SH-SY5Y (cell line): Measurements from ENCODE around the gene ILK.

Source experiments
- GATA2 ChIP-seq: IDR thresholded peaks from 2 replicates; pipeline ENCODE4 v1.6.1; 2011; ENCODE audit warnings: mild to moderate bottlenecking, low read depth, low read length
- GATA3 ChIP-seq: IDR thresholded peaks from 2 replicates; pipeline ENCODE4 v1.6.1; 2011; ENCODE audit warnings: low read depth, mild to moderate bottlenecking, low read length, moderate library complexity

DNA sequence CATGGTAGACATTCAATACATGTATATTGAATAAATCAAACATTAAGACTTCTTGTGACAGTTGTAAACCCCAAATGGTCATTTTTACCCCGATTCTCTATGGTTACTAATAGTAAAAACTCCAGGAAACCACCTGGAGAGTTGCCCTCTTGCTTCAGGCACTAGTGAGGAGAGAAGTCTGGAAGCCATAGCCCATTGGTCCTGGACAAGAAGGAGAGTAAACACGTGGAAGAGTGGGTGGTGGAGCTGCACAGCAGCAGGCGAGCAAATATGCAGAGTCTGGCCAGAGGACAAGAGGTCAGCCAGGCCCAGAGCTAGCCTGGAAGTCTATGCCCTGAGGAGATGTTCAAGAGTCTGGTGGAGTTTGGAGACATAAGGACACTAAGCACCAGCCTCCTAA lies 34.3 kb downstream of the ILK start:
- TF ChIP-seq GATA2 (no peak), GATA3 (no peak)
